Measurements from ENCODE around the gene SLC35A4. TPM values are rescaled to one million over a fixed set of nuclear protein-coding genes. Genes with fewer than 3 reads are reported as not detected.

SLC35A4 gene
- polyA plus RNA-seq, 1 donor (not counting 4 experiments of a cell fraction or from before 2014, with no cell fraction given): 63.1 TPM

DNA sequence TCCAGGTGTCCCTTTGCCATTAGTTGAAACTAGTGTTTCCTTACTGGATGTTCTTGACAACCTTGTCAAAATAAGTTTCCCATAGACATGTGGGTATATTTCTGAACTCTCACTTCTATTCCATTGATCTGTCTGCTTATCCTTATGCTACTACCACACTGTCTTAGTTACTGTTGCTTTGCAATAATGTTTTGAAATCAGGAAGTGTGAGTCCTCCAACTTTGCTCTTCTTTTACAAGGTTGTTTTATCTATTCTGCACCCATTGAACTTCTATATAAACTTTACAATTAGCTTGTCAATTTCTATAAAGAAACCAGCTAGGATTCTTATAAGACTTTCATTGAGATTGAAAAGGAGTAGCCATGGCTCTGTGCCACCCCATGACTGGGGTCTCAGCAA, 44.1 kb downstream of the SLC35A4 start:
- Histone ChIP-seq H3K4me2 (ENCODE audit: control insufficient read depth, extremely low read depth, insufficient read depth, low read depth, low read length) (no peak overlapping the region), H3K36me3 (ENCODE audit: control insufficient read depth in 2 of 2, extremely low read depth in 1 of 2, insufficient read depth in 2 of 2, low read length in 2 of 2) (no peaks in the 10 kb centered on the region), H4K20me1 (ENCODE audit: control insufficient read depth, extremely low read depth, insufficient read depth, low read length) (no peaks in the 10 kb centered on the region), H3K9me1 (ENCODE audit: control insufficient read depth, extremely low read depth, insufficient read depth, low read length) (no peaks in the 10 kb centered on the region), H3K27me3 (ENCODE audit: control insufficient read depth, extremely low read depth, insufficient read depth, low read length) (no peaks in the 10 kb centered on the region), H3K79me2 (ENCODE audit: control insufficient read depth, insufficient read depth, low read length) (no peaks in the 10 kb centered on the region), H3K4me3 (ENCODE audit: control insufficient read depth in 2 of 3, extremely low read depth in 1 of 3, insufficient read depth in 2 of 3, low read depth in 1 of 3, low read length in 3 of 3) (no peak overlapping the region), H3K4me1 (ENCODE audit: control insufficient read depth, extremely low read depth, insufficient read depth, low read length) (peaks cover 8% of the 10 kb centered on the region), H3K9ac (ENCODE audit: control insufficient read depth, extremely low read depth, insufficient read depth, low read length) (no peak overlapping the region), H2AFZ (ENCODE audit: control insufficient read depth, low read length) (no peak overlapping the region), H3K9me3 (ENCODE audit: control insufficient read depth, low read depth, low read length) (no peaks in the 10 kb centered on the region), H3K27ac (ENCODE audit: control insufficient read depth, insufficient read depth, low read length) (no peak overlapping the region)
- dilution Hi-C loops (cut with MboI; ENCODE audit: extremely low pct_ligation_motif_present, low sequenced_read_pairs): no loop called here
- no peak for DNase-seq (ENCODE audit: low read depth, low spot score)
- TF ChIP-seq EZH2 (IDR thresholded peaks at IDR 0.05; ENCODE audit: low read length): no peak
- TF ChIP-seq, protein P1, sequence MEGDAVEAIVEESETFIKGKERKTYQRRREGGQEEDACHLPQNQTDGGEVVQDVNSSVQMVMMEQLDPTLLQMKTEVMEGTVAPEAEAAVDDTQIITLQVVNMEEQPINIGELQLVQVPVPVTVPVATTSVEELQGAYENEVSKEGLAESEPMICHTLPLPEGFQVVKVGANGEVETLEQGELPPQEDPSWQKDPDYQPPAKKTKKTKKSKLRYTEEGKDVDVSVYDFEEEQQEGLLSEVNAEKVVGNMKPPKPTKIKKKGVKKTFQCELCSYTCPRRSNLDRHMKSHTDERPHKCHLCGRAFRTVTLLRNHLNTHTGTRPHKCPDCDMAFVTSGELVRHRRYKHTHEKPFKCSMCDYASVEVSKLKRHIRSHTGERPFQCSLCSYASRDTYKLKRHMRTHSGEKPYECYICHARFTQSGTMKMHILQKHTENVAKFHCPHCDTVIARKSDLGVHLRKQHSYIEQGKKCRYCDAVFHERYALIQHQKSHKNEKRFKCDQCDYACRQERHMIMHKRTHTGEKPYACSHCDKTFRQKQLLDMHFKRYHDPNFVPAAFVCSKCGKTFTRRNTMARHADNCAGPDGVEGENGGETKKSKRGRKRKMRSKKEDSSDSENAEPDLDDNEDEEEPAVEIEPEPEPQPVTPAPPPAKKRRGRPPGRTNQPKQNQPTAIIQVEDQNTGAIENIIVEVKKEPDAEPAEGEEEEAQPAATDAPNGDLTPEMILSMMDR (optimal IDR thresholded peaks at IDR 0.05 in 1 of 3, IDR thresholded peaks at IDR 0.05 in 1 of 3, conservative IDR thresholded peaks at IDR 0.05 in 1 of 3; ENCODE audit: extremely low read depth in 1 of 3, insufficient read depth in 2 of 3, low read length in 3 of 3): no peak
- FAIRE-seq: no peak

DNA sequence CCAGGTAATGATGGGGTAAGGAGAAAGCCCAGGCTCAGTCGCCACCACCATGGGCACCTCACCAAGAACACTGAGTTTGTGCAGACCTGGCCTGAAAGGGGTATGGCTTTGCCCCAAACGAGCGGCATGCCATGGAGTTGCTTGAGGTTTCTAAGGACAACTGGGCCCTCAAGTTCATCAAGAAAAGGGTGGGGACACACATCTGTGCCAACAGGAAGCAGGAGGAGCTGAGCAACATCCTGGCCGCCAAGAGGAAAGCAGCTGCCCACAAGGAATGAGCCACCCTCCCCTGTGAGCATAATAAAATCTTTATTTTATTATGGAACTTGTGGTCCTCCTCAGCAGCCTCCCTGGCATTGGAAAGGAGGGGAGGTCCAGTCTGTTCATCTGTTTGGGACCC, 44.5 kb downstream of the SLC35A4 start:
- Histone ChIP-seq H3K9me3 (ENCODE audit: control insufficient read depth, low read depth, low read length) (no peaks in the 10 kb centered on the region), H3K79me2 (ENCODE audit: control insufficient read depth, insufficient read depth, low read length) (no peaks in the 10 kb centered on the region), H3K4me3 (ENCODE audit: control insufficient read depth in 2 of 3, extremely low read depth in 1 of 3, insufficient read depth in 2 of 3, low read depth in 1 of 3, low read length in 3 of 3) (no peak overlapping the region), H4K20me1 (ENCODE audit: control insufficient read depth, extremely low read depth, insufficient read depth, low read length) (no peaks in the 10 kb centered on the region), H3K4me1 (ENCODE audit: control insufficient read depth, extremely low read depth, insufficient read depth, low read length) (peaks cover 8% of the 10 kb centered on the region), H3K4me2 (ENCODE audit: control insufficient read depth, extremely low read depth, insufficient read depth, low read depth, low read length) (peak overlapping the region; percentile 17), H3K9me1 (ENCODE audit: control insufficient read depth, extremely low read depth, insufficient read depth, low read length) (no peaks in the 10 kb centered on the region), H3K27ac (ENCODE audit: control insufficient read depth, insufficient read depth, low read length) (no peak overlapping the region), H3K27me3 (ENCODE audit: control insufficient read depth, extremely low read depth, insufficient read depth, low read length) (no peaks in the 10 kb centered on the region), H3K36me3 (ENCODE audit: control insufficient read depth in 2 of 2, extremely low read depth in 1 of 2, insufficient read depth in 2 of 2, low read length in 2 of 2) (no peaks in the 10 kb centered on the region), H2AFZ (ENCODE audit: control insufficient read depth, low read length) (peak overlapping the region; percentile 56), H3K9ac (ENCODE audit: control insufficient read depth, extremely low read depth, insufficient read depth, low read length) (no peak overlapping the region)
- DNase-seq (ENCODE audit: low read depth, low spot score) (no peak), FAIRE-seq (peak; percentile 32)
- dilution Hi-C loops (cut with MboI; ENCODE audit: extremely low pct_ligation_motif_present, low sequenced_read_pairs): no loop called here
- TF ChIP-seq, protein P1 (optimal IDR thresholded peaks at IDR 0.05 in 1 of 3, IDR thresholded peaks at IDR 0.05 in 1 of 3, conservative IDR thresholded peaks at IDR 0.05 in 1 of 3; ENCODE audit: extremely low read depth in 1 of 3, insufficient read depth in 2 of 3, low read length in 3 of 3): no peak
- no peak for TF ChIP-seq EZH2 (IDR thresholded peaks at IDR 0.05; ENCODE audit: low read length)
